ENCODE results near the gene LCN1. TPM values are rescaled to one million over a fixed set of nuclear protein-coding genes. Genes with fewer than 3 reads are reported as not detected.
"Not testable (repeated sequence)": the region's sequence is repeated elsewhere in the genome, so short reads cannot be mapped to it uniquely, and the experiment has no call there.

LCN1 gene
- polyA plus RNA-seq, 1 donor (not counting 4 experiments of a cell fraction or from before 2014, with no cell fraction given), result not detected

- Histone ChIP-seq H3K9me3 (ENCODE audit: control insufficient read depth, low read depth, low read length) (no peaks in the 10 kb centered on the region), H3K9me1 (ENCODE audit: control insufficient read depth, extremely low read depth, insufficient read depth, low read length) (no peaks in the 10 kb centered on the region), H3K9ac (ENCODE audit: control insufficient read depth, extremely low read depth, insufficient read depth, low read length) (no peak overlapping the region), H3K4me1 (ENCODE audit: control insufficient read depth, extremely low read depth, insufficient read depth, low read length) (no peaks in the 10 kb centered on the region), H3K36me3 (ENCODE audit: control insufficient read depth in 2 of 2, extremely low read depth in 1 of 2, insufficient read depth in 2 of 2, low read length in 2 of 2) (no peaks in the 10 kb centered on the region), H3K27me3 (ENCODE audit: control insufficient read depth, extremely low read depth, insufficient read depth, low read length) (no peaks in the 10 kb centered on the region), H4K20me1 (ENCODE audit: control insufficient read depth, extremely low read depth, insufficient read depth, low read length) (no peaks in the 10 kb centered on the region), H3K27ac (ENCODE audit: control insufficient read depth, insufficient read depth, low read length) (no peak overlapping the region), H3K4me2 (ENCODE audit: control insufficient read depth, extremely low read depth, insufficient read depth, low read depth, low read length) (no peak overlapping the region), H2AFZ (ENCODE audit: control insufficient read depth, low read length) (no peak overlapping the region), H3K79me2 (ENCODE audit: control insufficient read depth, insufficient read depth, low read length) (no peaks in the 10 kb centered on the region), H3K4me3 (ENCODE audit: control insufficient read depth in 2 of 3, extremely low read depth in 1 of 3, insufficient read depth in 2 of 3, low read depth in 1 of 3, low read length in 3 of 3) (no peak overlapping the region)
- no peak for DNase-seq (ENCODE audit: low read depth, low spot score)
- no peak for FAIRE-seq
- dilution Hi-C loops (cut with MboI; ENCODE audit: extremely low pct_ligation_motif_present, low sequenced_read_pairs), result no loop called here
- TF ChIP-seq CTCF (optimal IDR thresholded peaks at IDR 0.05 in 1 of 3, IDR thresholded peaks at IDR 0.05 in 1 of 3, conservative IDR thresholded peaks at IDR 0.05 in 1 of 3; ENCODE audit: extremely low read depth in 1 of 3, insufficient read depth in 2 of 3, low read length in 3 of 3) (no peak), EZH2 (IDR thresholded peaks at IDR 0.05; ENCODE audit: low read length) (no peak)
Measured at GRCh38 chr9:135544981-135545635, 23.9 kb downstream of the LCN1 start.

- DNase-seq (ENCODE audit: low read depth, low spot score); H4K20me1 ChIP-seq (ENCODE audit: control insufficient read depth, extremely low read depth, insufficient read depth, low read length); FAIRE-seq; H3K9me1 ChIP-seq (ENCODE audit: control insufficient read depth, extremely low read depth, insufficient read depth, low read length); H3K4me3 ChIP-seq (ENCODE audit: control insufficient read depth in 2 of 3, extremely low read depth in 1 of 3, insufficient read depth in 2 of 3, low read depth in 1 of 3, low read length in 3 of 3); dilution Hi-C loops (cut with MboI; ENCODE audit: extremely low pct_ligation_motif_present, low sequenced_read_pairs); H3K27ac ChIP-seq (ENCODE audit: control insufficient read depth, insufficient read depth, low read length); H3K27me3 ChIP-seq (ENCODE audit: control insufficient read depth, extremely low read depth, insufficient read depth, low read length); H3K79me2 ChIP-seq (ENCODE audit: control insufficient read depth, insufficient read depth, low read length); H3K4me2 ChIP-seq (ENCODE audit: control insufficient read depth, extremely low read depth, insufficient read depth, low read depth, low read length); H3K4me1 ChIP-seq (ENCODE audit: control insufficient read depth, extremely low read depth, insufficient read depth, low read length); H3K36me3 ChIP-seq (ENCODE audit: control insufficient read depth in 2 of 2, extremely low read depth in 1 of 2, insufficient read depth in 2 of 2, low read length in 2 of 2); H2AFZ ChIP-seq (ENCODE audit: control insufficient read depth, low read length); H3K9ac ChIP-seq (ENCODE audit: control insufficient read depth, extremely low read depth, insufficient read depth, low read length); H3K9me3 ChIP-seq (ENCODE audit: control insufficient read depth, low read depth, low read length): not testable (repeated sequence)
Measured at GRCh38 chr9:135545646-135546176, 24.5 kb downstream of the LCN1 start, which contains the start of gene OBP2A. Gene OBP2A, plus strand, starts transcription at chr9:135546126. Its CDS starts 55 bp downstream, at chr9:135546181.

GRCh38 chr9:135546792-135547617 lies 25.8 kb downstream of the LCN1 start:
- H3K9me1 ChIP-seq (ENCODE audit: control insufficient read depth, extremely low read depth, insufficient read depth, low read length); H3K79me2 ChIP-seq (ENCODE audit: control insufficient read depth, insufficient read depth, low read length); H3K27me3 ChIP-seq (ENCODE audit: control insufficient read depth, extremely low read depth, insufficient read depth, low read length); H3K4me2 ChIP-seq (ENCODE audit: control insufficient read depth, extremely low read depth, insufficient read depth, low read depth, low read length); H3K9ac ChIP-seq (ENCODE audit: control insufficient read depth, extremely low read depth, insufficient read depth, low read length); FAIRE-seq; H3K36me3 ChIP-seq (ENCODE audit: control insufficient read depth in 2 of 2, extremely low read depth in 1 of 2, insufficient read depth in 2 of 2, low read length in 2 of 2); H3K4me1 ChIP-seq (ENCODE audit: control insufficient read depth, extremely low read depth, insufficient read depth, low read length); H4K20me1 ChIP-seq (ENCODE audit: control insufficient read depth, extremely low read depth, insufficient read depth, low read length); H3K27ac ChIP-seq (ENCODE audit: control insufficient read depth, insufficient read depth, low read length); DNase-seq (ENCODE audit: low read depth, low spot score); H3K4me3 ChIP-seq (ENCODE audit: control insufficient read depth in 2 of 3, extremely low read depth in 1 of 3, insufficient read depth in 2 of 3, low read depth in 1 of 3, low read length in 3 of 3); H2AFZ ChIP-seq (ENCODE audit: control insufficient read depth, low read length); H3K9me3 ChIP-seq (ENCODE audit: control insufficient read depth, low read depth, low read length); dilution Hi-C loops (cut with MboI; ENCODE audit: extremely low pct_ligation_motif_present, low sequenced_read_pairs): not testable (repeated sequence)
